ENCODE data around the gene SPARCL1.

SPARCL1 gene

DNA sequence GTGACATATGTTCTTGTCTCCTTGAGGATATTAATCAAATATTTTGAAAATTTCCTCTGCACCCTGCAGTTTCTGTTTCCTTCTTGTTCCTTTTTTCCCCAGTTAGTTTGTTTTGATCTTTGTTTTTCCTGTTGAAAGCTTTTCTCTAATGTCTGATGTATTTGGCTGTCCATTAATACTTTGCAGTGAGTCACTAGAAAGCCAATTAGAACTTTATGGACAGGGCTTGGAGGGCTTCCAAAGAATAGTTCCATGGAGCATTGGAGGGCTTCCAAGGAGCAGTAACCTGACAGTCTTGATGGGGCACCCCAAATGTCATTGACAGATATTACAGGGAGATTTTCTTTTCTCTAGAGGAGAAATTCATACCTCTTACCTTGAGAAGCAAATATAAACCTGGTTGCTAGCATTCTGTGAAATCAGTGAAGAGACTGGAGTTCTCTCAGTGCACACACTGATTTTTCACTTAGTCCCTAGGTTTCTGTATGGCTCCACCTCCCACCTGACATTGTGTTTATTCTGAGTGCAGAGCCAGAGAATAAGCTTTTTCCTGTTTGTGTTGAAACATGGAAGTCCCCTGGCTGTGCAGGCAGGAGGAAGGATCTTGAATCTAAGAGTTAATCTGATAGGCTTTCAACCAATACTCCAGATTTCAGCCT is 26.5 kb downstream of the SPARCL1 start:
- ATAC-seq, result peak; percentile 61
- no peak for TF ChIP-seq TCF4 (CRISPR knock-in tag; IDR thresholded peaks at IDR 0.05; ENCODE audit: borderline replicate concordance)
- TF ChIP-seq GLIS3 (CRISPR knock-in tag; IDR thresholded peaks at IDR 0.05), result no peak
- TF ChIP-seq ZFP3 (CRISPR knock-in tag; IDR thresholded peaks at IDR 0.05), result no peak
- TF ChIP-seq, protein P1, sequence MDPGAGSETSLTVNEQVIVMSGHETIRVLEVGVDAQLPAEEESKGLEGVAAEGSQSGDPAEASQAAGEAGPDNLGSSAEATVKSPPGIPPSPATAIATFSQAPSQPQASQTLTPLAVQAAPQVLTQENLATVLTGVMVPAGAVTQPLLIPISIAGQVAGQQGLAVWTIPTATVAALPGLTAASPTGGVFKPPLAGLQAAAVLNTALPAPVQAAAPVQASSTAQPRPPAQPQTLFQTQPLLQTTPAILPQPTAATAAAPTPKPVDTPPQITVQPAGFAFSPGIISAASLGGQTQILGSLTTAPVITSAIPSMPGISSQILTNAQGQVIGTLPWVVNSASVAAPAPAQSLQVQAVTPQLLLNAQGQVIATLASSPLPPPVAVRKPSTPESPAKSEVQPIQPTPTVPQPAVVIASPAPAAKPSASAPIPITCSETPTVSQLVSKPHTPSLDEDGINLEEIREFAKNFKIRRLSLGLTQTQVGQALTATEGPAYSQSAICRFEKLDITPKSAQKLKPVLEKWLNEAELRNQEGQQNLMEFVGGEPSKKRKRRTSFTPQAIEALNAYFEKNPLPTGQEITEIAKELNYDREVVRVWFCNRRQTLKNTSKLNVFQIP (CRISPR knock-in tag; IDR thresholded peaks at IDR 0.05; ENCODE audit: borderline replicate concordance, low read depth), result no peak
- TF ChIP-seq, protein P2, sequence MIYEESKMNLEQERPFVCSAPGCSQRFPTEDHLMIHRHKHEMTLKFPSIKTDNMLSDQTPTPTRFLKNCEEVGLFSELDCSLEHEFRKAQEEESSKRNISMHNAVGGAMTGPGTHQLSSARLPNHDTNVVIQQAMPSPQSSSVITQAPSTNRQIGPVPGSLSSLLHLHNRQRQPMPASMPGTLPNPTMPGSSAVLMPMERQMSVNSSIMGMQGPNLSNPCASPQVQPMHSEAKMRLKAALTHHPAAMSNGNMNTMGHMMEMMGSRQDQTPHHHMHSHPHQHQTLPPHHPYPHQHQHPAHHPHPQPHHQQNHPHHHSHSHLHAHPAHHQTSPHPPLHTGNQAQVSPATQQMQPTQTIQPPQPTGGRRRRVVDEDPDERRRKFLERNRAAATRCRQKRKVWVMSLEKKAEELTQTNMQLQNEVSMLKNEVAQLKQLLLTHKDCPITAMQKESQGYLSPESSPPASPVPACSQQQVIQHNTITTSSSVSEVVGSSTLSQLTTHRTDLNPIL (CRISPR knock-in tag; IDR thresholded peaks at IDR 0.05; ENCODE audit: low read depth), result peak; percentile 46; the same call in 1 of the 2 replicates
- no peak for TF ChIP-seq ZFP30 (CRISPR knock-in tag; IDR thresholded peaks at IDR 0.05)
- TF ChIP-seq TOX (CRISPR knock-in tag; IDR thresholded peaks at IDR 0.05; ENCODE audit: borderline replicate concordance), result peak; percentile 64; the same call in 1 of the 2 replicates
- peak; percentile 92 for TF ChIP-seq ISL1 (CRISPR knock-in tag; IDR thresholded peaks at IDR 0.05)
- TF ChIP-seq ESRRG (CRISPR knock-in tag; IDR thresholded peaks at IDR 0.05), result no peak

DNA sequence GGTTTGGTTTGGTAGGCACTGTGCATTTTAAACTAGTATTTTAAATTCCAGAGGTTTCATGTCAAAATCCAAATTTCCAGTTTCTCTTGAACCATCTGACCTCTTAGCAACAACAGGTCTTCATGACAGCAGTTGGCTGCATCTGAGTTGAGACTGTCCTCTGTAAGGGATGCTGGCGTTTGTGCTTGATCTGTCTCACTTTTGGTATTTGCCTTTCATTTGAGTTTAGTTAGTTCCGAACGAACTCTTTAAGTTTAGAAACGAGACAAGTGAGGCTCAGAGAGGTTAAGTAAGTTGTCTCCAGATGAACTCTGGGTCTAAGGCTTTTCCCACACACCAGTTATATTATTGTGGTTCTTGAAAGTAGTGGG is 29.1 kb downstream of the SPARCL1 start:
- TF ChIP-seq ESRRG (CRISPR knock-in tag; IDR thresholded peaks at IDR 0.05) (no peak), SNAI2 (CRISPR knock-in tag; IDR thresholded peaks at IDR 0.05) (no peak), ARNTL (CRISPR knock-in tag; IDR thresholded peaks at IDR 0.05; ENCODE audit: borderline replicate concordance, low read depth) (no peak), ZNF565 (CRISPR knock-in tag; conservative IDR thresholded peaks at IDR 0.05; ENCODE audit: low read depth) (no peak), RARB (CRISPR knock-in tag; IDR thresholded peaks at IDR 0.05) (no peak), ZFP3 (CRISPR knock-in tag; IDR thresholded peaks at IDR 0.05) (no peak), TCF4 (CRISPR knock-in tag; IDR thresholded peaks at IDR 0.05; ENCODE audit: borderline replicate concordance) (no peak), ZC3H10 (CRISPR knock-in tag; IDR thresholded peaks at IDR 0.05) (no peak), ZFP30 (CRISPR knock-in tag; IDR thresholded peaks at IDR 0.05) (no peak), PPARA (CRISPR knock-in tag; IDR thresholded peaks at IDR 0.05; ENCODE audit: borderline replicate concordance) (no peak), ISL1 (CRISPR knock-in tag; IDR thresholded peaks at IDR 0.05) (no peak), ZNF70 (CRISPR knock-in tag; IDR thresholded peaks at IDR 0.05) (no peak)
- TF ChIP-seq, protein P3, sequence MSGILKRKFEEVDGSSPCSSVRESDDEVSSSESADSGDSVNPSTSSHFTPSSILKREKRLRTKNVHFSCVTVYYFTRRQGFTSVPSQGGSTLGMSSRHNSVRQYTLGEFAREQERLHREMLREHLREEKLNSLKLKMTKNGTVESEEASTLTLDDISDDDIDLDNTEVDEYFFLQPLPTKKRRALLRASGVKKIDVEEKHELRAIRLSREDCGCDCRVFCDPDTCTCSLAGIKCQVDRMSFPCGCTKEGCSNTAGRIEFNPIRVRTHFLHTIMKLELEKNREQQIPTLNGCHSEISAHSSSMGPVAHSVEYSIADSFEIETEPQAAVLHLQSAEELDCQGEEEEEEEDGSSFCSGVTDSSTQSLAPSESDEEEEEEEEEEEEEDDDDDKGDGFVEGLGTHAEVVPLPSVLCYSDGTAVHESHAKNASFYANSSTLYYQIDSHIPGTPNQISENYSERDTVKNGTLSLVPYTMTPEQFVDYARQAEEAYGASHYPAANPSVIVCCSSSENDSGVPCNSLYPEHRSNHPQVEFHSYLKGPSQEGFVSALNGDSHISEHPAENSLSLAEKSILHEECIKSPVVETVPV (CRISPR knock-in tag; IDR thresholded peaks at IDR 0.05), result no peak
- TF ChIP-seq, protein P1 (CRISPR knock-in tag; IDR thresholded peaks at IDR 0.05; ENCODE audit: borderline replicate concordance, low read depth), result no peak
- TF ChIP-seq, protein P4, sequence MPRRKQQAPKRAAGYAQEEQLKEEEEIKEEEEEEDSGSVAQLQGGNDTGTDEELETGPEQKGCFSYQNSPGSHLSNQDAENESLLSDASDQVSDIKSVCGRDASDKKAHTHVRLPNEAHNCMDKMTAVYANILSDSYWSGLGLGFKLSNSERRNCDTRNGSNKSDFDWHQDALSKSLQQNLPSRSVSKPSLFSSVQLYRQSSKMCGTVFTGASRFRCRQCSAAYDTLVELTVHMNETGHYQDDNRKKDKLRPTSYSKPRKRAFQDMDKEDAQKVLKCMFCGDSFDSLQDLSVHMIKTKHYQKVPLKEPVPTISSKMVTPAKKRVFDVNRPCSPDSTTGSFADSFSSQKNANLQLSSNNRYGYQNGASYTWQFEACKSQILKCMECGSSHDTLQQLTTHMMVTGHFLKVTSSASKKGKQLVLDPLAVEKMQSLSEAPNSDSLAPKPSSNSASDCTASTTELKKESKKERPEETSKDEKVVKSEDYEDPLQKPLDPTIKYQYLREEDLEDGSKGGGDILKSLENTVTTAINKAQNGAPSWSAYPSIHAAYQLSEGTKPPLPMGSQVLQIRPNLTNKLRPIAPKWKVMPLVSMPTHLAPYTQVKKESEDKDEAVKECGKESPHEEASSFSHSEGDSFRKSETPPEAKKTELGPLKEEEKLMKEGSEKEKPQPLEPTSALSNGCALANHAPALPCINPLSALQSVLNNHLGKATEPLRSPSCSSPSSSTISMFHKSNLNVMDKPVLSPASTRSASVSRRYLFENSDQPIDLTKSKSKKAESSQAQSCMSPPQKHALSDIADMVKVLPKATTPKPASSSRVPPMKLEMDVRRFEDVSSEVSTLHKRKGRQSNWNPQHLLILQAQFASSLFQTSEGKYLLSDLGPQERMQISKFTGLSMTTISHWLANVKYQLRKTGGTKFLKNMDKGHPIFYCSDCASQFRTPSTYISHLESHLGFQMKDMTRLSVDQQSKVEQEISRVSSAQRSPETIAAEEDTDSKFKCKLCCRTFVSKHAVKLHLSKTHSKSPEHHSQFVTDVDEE (CRISPR knock-in tag; IDR thresholded peaks at IDR 0.05), result no peak
- TF ChIP-seq, protein P5, sequence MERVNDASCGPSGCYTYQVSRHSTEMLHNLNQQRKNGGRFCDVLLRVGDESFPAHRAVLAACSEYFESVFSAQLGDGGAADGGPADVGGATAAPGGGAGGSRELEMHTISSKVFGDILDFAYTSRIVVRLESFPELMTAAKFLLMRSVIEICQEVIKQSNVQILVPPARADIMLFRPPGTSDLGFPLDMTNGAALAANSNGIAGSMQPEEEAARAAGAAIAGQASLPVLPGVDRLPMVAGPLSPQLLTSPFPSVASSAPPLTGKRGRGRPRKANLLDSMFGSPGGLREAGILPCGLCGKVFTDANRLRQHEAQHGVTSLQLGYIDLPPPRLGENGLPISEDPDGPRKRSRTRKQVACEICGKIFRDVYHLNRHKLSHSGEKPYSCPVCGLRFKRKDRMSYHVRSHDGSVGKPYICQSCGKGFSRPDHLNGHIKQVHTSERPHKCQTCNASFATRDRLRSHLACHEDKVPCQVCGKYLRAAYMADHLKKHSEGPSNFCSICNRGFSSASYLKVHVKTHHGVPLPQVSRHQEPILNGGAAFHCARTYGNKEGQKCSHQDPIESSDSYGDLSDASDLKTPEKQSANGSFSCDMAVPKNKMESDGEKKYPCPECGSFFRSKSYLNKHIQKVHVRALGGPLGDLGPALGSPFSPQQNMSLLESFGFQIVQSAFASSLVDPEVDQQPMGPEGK (CRISPR knock-in tag; IDR thresholded peaks at IDR 0.05; ENCODE audit: borderline replicate concordance), result no peak
- TF ChIP-seq, protein P2 (CRISPR knock-in tag; IDR thresholded peaks at IDR 0.05; ENCODE audit: low read depth), result no peak
- no peak for ATAC-seq

All from SK-N-SH treated with all-trans-retinoic acid at 6 μM for 48 hours (cell line).